Measurements from ENCODE around the gene FJX1.

- TF ChIP-seq, protein P1, sequence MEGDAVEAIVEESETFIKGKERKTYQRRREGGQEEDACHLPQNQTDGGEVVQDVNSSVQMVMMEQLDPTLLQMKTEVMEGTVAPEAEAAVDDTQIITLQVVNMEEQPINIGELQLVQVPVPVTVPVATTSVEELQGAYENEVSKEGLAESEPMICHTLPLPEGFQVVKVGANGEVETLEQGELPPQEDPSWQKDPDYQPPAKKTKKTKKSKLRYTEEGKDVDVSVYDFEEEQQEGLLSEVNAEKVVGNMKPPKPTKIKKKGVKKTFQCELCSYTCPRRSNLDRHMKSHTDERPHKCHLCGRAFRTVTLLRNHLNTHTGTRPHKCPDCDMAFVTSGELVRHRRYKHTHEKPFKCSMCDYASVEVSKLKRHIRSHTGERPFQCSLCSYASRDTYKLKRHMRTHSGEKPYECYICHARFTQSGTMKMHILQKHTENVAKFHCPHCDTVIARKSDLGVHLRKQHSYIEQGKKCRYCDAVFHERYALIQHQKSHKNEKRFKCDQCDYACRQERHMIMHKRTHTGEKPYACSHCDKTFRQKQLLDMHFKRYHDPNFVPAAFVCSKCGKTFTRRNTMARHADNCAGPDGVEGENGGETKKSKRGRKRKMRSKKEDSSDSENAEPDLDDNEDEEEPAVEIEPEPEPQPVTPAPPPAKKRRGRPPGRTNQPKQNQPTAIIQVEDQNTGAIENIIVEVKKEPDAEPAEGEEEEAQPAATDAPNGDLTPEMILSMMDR (conservative IDR thresholded peaks at IDR 0.05; ENCODE audit: low read depth, low read length): no peak
- TF ChIP-seq EZH2 (IDR thresholded peaks at IDR 0.05; ENCODE audit: low read length, unreplicated experiment) (no peak), EZH2phosphoT487 (IDR thresholded peaks at IDR 0.05; ENCODE audit: borderline replicate concordance, low read length) (no peak)
These were observed 17.9 kb upstream of the FJX1 start for GRCh38 chr11:35600331-35600838.

All from PC-3 (cell line).